Mucosa of stomach (tissue), 1 donor: ENCODE measurements around the gene NGDN.
"Not testable (repeated sequence)": the region's sequence is repeated elsewhere in the genome, so short reads cannot be mapped to it uniquely, and the experiment has no call there.

ENCODE experiments used
- H3K27me3 ChIP-seq: one replicate; pipeline ENCODE4 v1.7.0; 2013; ENCODE audit warnings: mild to moderate bottlenecking, low read length; ENCODE audit not compliant: control insufficient read depth, insufficient read depth
- H3K36me3 ChIP-seq: one replicate; pipeline ENCODE4 v1.7.0; 2013; ENCODE audit warnings: low read length; ENCODE audit not compliant: control insufficient read depth, insufficient read depth
- H3K4me1 ChIP-seq: one replicate; pipeline ENCODE4 v1.7.0; 2013; ENCODE audit warnings: mild to moderate bottlenecking, low read length; ENCODE audit not compliant: control insufficient read depth, insufficient read depth
- H3K4me3 ChIP-seq: one replicate; pipeline ENCODE4 v1.7.0; 2013; ENCODE audit warnings: low read length
- H3K9ac ChIP-seq: one replicate; pipeline ENCODE4 v1.7.0; 2013; ENCODE audit warnings: mild to moderate bottlenecking, low read length, moderate library complexity
- H3K9me3 ChIP-seq: one replicate; pipeline ENCODE4 v1.7.0; 2013; ENCODE audit warnings: mild to moderate bottlenecking, low read length, moderate library complexity; ENCODE audit not compliant: control insufficient read depth
- donor health status: Pancreatic carcinoma.

The NGDN gene

GRCh38 chr14:23443881-23444280, 25.6 kb upstream of the NGDN start:
- Histone ChIP-seq H3K4me3 (no peak overlapping the region), H3K36me3 (no peaks in the 10 kb centered on the region), H3K27me3 (no peaks in the 10 kb centered on the region), H3K9ac (no peak overlapping the region), H3K9me3 (no peaks in the 10 kb centered on the region), H3K4me1 (peaks cover 19% of the 10 kb centered on the region)

GRCh38 chr14:23444314-23444713, 25.2 kb upstream of the NGDN start:
- Histone ChIP-seq H3K9me3 (no peaks in the 10 kb centered on the region), H3K27me3 (no peaks in the 10 kb centered on the region), H3K4me1 (peaks cover 19% of the 10 kb centered on the region), H3K9ac (no peak overlapping the region), H3K36me3 (no peaks in the 10 kb centered on the region), H3K4me3 (no peak overlapping the region)

GRCh38 chr14:23445773-23446172, 23.7 kb upstream of the NGDN start:
- no peaks in the 10 kb centered on the region for H3K36me3 ChIP-seq
- H3K27me3 ChIP-seq: no peaks in the 10 kb centered on the region
- H3K4me3 ChIP-seq: no peak overlapping the region
- no peak overlapping the region for H3K9ac ChIP-seq
- H3K4me1 ChIP-seq: peaks cover 19% of the 10 kb centered on the region
- no peaks in the 10 kb centered on the region for H3K9me3 ChIP-seq

GRCh38 chr14:23446291-23446851, 23.1 kb upstream of the NGDN start:
- no peak overlapping the region for H3K4me3 ChIP-seq
- H3K36me3 ChIP-seq: no peaks in the 10 kb centered on the region
- no peak overlapping the region for H3K9ac ChIP-seq
- H3K4me1 ChIP-seq: peaks cover 19% of the 10 kb centered on the region
- no peaks in the 10 kb centered on the region for H3K9me3 ChIP-seq
- no peaks in the 10 kb centered on the region for H3K27me3 ChIP-seq

GRCh38 chr14:23447361-23448350, 21.8 kb upstream of the NGDN start:
- no peaks in the 10 kb centered on the region for H3K27me3 ChIP-seq
- H3K4me1 ChIP-seq: peaks cover 19% of the 10 kb centered on the region
- H3K36me3 ChIP-seq: no peaks in the 10 kb centered on the region
- H3K9me3 ChIP-seq: no peaks in the 10 kb centered on the region
- no peak overlapping the region for H3K9ac ChIP-seq
- no peak overlapping the region for H3K4me3 ChIP-seq

- no peak overlapping the region for H3K9ac ChIP-seq
- H3K27me3 ChIP-seq: no peaks in the 10 kb centered on the region
- no peaks in the 10 kb centered on the region for H3K9me3 ChIP-seq
- no peak overlapping the region for H3K4me3 ChIP-seq
- H3K4me1 ChIP-seq: peaks cover 19% of the 10 kb centered on the region
- no peaks in the 10 kb centered on the region for H3K36me3 ChIP-seq
Observed at GRCh38 chr14:23449314-23449713, 20.2 kb upstream of the NGDN start.

- H3K4me3 ChIP-seq: no peak overlapping the region
- no peak overlapping the region for H3K9ac ChIP-seq
- H3K27me3 ChIP-seq: no peaks in the 10 kb centered on the region
- no peaks in the 10 kb centered on the region for H3K36me3 ChIP-seq
- peaks cover 19% of the 10 kb centered on the region for H3K4me1 ChIP-seq
- no peaks in the 10 kb centered on the region for H3K9me3 ChIP-seq
Observed at GRCh38 chr14:23450379-23450778, 19.1 kb upstream of the NGDN start.

- no peaks in the 10 kb centered on the region for H3K9me3 ChIP-seq
- H3K27me3 ChIP-seq: no peaks in the 10 kb centered on the region
- H3K4me3 ChIP-seq: no peak overlapping the region
- no peak overlapping the region for H3K9ac ChIP-seq
- no peaks in the 10 kb centered on the region for H3K36me3 ChIP-seq
- peaks cover 8% of the 10 kb centered on the region for H3K4me1 ChIP-seq
Observed at GRCh38 chr14:23452237-23452636, 17.3 kb upstream of the NGDN start.

- no peak overlapping the region for H3K4me3 ChIP-seq
- H3K27me3 ChIP-seq: no peaks in the 10 kb centered on the region
- H3K9ac ChIP-seq: no peak overlapping the region
- no peaks in the 10 kb centered on the region for H3K9me3 ChIP-seq
- H3K4me1 ChIP-seq: peaks cover 9% of the 10 kb centered on the region
- H3K36me3 ChIP-seq: no peaks in the 10 kb centered on the region
Observed at GRCh38 chr14:23454445-23454856, 15.1 kb upstream of the NGDN start.

- H3K4me1 ChIP-seq, H3K36me3 ChIP-seq, H3K9me3 ChIP-seq, H3K9ac ChIP-seq, H3K27me3 ChIP-seq, H3K4me3 ChIP-seq: not testable (repeated sequence)
Observed at GRCh38 chr14:23456883-23457586, 12.5 kb upstream of the NGDN start.

GRCh38 chr14:23457587-23458445, 11.7 kb upstream of the NGDN start:
- no peaks in the 10 kb centered on the region for H3K36me3 ChIP-seq
- peaks cover 9% of the 10 kb centered on the region for H3K4me1 ChIP-seq
- no peaks in the 10 kb centered on the region for H3K9me3 ChIP-seq
- no peak overlapping the region for H3K4me3 ChIP-seq
- H3K9ac ChIP-seq: no peak overlapping the region
- no peaks in the 10 kb centered on the region for H3K27me3 ChIP-seq
